Measurements from ENCODE around the gene SLC25A11. TPM values are rescaled to one million over a fixed set of nuclear protein-coding genes. Genes with fewer than 3 reads are reported as not detected.

SLC25A11 gene
- polyA plus RNA-seq, 10 donors = 41.8 to 58.0 (median 49.9) TPM

GRCh38 chr17:4897198-4897687 is 42.6 kb downstream of the SLC25A11 start:
- DNase-seq = no peak

DNA sequence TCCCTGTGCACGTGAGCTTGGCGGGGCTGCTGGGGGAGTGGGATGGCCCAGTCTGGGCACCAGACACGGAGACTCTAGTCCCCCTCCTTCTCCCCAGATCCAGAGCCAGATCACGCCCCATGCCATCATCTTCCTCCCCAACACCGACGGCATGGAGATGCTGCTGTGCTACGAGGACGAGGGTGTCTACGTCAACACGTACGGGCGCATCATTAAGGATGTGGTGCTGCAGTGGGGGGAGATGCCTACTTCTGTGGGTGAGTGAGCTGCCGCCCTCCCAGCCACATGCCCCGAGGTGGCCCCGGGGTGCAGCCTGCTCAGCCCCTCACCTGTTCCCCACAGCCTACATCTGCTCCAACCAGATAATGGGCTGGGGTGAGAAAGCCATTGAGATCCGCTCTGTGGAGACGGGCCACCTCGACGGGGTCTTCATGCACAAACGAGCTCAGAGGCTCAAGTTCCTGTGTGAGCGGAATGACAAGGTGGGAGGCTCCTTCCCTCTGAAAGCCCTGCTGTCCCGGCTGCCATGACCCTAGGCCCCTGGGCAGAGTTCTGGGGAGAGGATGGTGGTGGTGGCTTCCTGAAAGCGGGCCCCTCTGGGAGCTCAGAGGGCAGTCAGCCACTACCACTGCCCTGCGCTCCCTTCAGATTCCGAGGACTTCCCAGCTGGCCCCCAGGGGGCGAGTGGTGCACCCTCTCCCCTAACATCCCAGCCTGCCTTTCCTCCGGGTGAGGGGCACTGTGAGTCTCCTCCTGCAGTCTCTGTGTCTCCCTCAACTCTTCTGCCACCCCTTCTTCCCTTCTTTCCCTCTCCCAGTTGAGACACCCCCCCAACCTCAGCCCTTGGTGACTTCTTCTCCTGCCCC is 43.3 kb downstream of the SLC25A11 start:
- DNase-seq = no peak

DNA sequence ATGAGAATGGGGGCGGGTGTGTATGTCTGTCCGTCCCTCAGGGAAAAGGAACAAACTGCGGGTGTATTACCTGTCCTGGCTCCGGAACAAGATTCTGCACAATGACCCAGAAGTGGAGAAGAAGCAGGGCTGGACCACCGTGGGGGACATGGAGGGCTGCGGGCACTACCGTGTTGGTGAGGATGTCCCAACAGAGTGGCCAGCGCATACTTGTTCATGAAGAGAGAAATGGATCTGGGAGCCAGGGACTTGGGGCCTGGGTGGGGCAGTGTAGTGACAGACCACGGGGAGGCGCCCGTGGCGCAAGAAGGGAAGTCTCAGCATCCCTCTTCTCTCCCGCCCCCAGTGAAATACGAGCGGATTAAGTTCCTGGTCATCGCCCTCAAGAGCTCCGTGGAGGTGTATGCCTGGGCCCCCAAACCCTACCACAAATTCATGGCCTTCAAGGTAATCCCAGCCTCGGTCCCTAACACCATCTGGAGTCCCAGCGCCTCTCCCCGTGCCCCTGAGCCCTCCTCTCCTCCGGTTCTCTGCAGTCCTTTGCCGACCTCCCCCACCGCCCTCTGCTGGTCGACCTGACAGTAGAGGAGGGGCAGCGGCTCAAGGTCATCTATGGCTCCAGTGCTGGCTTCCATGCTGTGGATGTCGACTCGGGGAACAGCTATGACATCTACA is 44.1 kb downstream of the SLC25A11 start:
- DNase-seq = no peak

- no peak for DNase-seq
Measured at GRCh38 chr17:4895121-4895520, 44.7 kb downstream of the SLC25A11 start.

GRCh38 chr17:4893721-4894560 is 45.9 kb downstream of the SLC25A11 start:
- no peak for DNase-seq

GRCh38 chr17:4893272-4893671 is 46.6 kb downstream of the SLC25A11 start:
- DNase-seq = no peak

DNA sequence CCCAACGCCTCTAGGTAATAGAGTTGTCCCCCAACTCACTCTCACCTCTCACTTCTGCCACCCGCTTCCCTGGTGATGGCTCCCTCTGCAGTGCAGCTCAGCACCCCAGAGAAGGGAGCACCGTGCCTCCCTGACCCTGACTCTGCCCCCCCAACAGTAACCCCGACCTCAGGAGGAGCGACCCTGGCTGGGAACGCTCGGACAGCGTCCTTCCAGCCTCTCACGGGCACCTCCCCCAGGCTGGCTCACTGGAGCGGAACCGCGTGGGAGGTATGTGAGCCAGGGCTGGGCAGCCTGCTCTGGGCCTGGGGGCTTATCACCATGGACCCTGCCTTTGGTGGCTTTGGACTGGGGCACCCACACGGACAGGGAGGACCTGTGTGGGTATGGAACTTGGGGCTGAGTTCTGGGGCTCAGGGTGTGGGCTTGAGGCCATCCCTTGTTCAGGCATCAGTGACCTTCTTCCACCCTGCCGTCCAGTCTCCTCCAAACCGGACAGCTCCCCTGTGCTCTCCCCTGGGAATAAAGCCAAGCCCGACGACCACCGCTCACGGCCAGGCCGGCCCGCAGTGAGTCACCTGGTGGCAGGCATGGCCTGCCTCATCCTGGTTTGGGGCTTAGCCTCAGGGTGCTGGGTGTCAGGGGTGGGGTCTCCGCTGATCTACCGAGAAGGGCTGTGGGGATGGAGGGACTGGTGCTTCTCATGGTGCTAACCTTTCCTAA is 47.2 kb downstream of the SLC25A11 start:
- no peak for DNase-seq

GRCh38 chr17:4891411-4892410 is 48.1 kb downstream of the SLC25A11 start:
- no peak for DNase-seq

DNA sequence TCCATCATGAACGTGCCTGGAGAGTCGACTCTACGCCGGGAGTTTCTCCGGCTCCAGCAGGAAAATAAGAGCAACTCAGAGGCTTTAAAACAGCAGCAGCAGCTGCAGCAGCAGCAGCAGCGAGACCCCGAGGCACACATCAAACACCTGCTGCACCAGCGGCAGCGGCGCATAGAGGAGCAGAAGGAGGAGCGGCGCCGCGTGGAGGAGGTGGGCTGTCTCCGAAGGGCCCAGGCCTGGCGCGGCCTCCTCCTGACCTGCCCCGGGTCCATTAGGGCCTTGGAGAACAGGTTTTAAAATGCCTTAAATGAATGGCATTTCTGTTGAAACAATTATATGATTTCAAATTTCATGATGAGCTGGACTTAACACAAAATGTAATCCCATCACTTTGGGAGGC is 52.3 kb downstream of the SLC25A11 start:
- no peak for DNase-seq

Other genes starting within 250 kb of the SLC25A11 start
- gene PELP1, start 235.9 kb downstream of the SLC25A11 start, polyA plus RNA-seq (ENCODE audit: insufficient read length in 10 of 10) = 10 to 100 TPM; 26.8 to 34.6 (median 31.6) TPM
- 10 to 100 TPM; 17.8 to 25.8 (median 20.3) TPM for gene ARRB2, start 229.4 kb downstream of the SLC25A11 start, polyA plus RNA-seq (ENCODE audit: insufficient read length in 10 of 10)
- 10 to 100 TPM; 13.4 to 17.4 (median 15.8) TPM for gene MED11, start 208.6 kb downstream of the SLC25A11 start, polyA plus RNA-seq (ENCODE audit: insufficient read length in 10 of 10)
- gene ZMYND15, start 200.2 kb downstream of the SLC25A11 start, polyA plus RNA-seq (ENCODE audit: insufficient read length in 10 of 10) = under 1 TPM; 0.19 to 0.52 (median 0.30) TPM
- 1 to 10 TPM; 3.2 to 6.0 (median 5.2) TPM for gene CXCL16, start 200.1 kb downstream of the SLC25A11 start, polyA plus RNA-seq (ENCODE audit: insufficient read length in 10 of 10)
- not detected for gene TM4SF5, start 168.2 kb downstream of the SLC25A11 start, polyA plus RNA-seq (ENCODE audit: insufficient read length in 10 of 10)
- gene VMO1, start 153.7 kb downstream of the SLC25A11 start, polyA plus RNA-seq (ENCODE audit: insufficient read length in 10 of 10) = 1 to 10 TPM; 3.9 to 8.3 (median 5.8) TPM
- under 1 TPM in 9 of 10 donors, not detected in 1; 0.40 to 0.79 (median 0.56) TPM for gene GLTPD2, start 151.1 kb downstream of the SLC25A11 start, polyA plus RNA-seq (ENCODE audit: insufficient read length in 10 of 10)
- 100 to 1,000 TPM in 4 of 10 donors, 10 to 100 TPM in 6; 88.8 to 107 (median 96.2) TPM for gene PSMB6, start 143.9 kb downstream of the SLC25A11 start, polyA plus RNA-seq (ENCODE audit: insufficient read length in 10 of 10)
- gene PLD2, start 132.9 kb downstream of the SLC25A11 start, polyA plus RNA-seq (ENCODE audit: insufficient read length in 10 of 10) = 10 to 100 TPM; 15.4 to 35.0 (median 24.6) TPM
- gene MINK1, start 106.7 kb downstream of the SLC25A11 start, polyA plus RNA-seq (ENCODE audit: insufficient read length in 10 of 10) = 10 to 100 TPM; 24.8 to 47.0 (median 30.4) TPM
- 1 to 10 TPM in 8 of 10 donors, under 1 TPM in 2; 0.67 to 2.1 (median 1.4) TPM for gene C17orf107, start 40.5 kb downstream of the SLC25A11 start, polyA plus RNA-seq (ENCODE audit: insufficient read length in 10 of 10)
- gene CHRNE, start 36.9 kb downstream of the SLC25A11 start, polyA plus RNA-seq (ENCODE audit: insufficient read length in 10 of 10) = 1 to 10 TPM in 8 of 10 donors, under 1 TPM in 2; 0.67 to 5.5 (median 1.7) TPM
- gene GP1BA, start 7.8 kb downstream of the SLC25A11 start, polyA plus RNA-seq (ENCODE audit: insufficient read length in 10 of 10) = 1 to 10 TPM in 4 of 10 donors, under 1 TPM in 6; 0.58 to 1.7 (median 0.81) TPM
- 10 to 100 TPM; 61.9 to 77.7 (median 68.3) TPM for gene RNF167, start 222 bp upstream of the SLC25A11 start, polyA plus RNA-seq (ENCODE audit: insufficient read length in 10 of 10)
- 100 to 1,000 TPM; 282 to 440 (median 354) TPM for gene PFN1, start 8.5 kb upstream of the SLC25A11 start, polyA plus RNA-seq (ENCODE audit: insufficient read length in 10 of 10)
- 1,000 to 10,000 TPM in 9 of 10 donors, 100 to 1,000 TPM in 1; 770 to 2,512 (median 1,687) TPM for gene ENO3, start 11.1 kb upstream of the SLC25A11 start, polyA plus RNA-seq (ENCODE audit: insufficient read length in 10 of 10)
- 100 to 1,000 TPM in 2 of 10 donors, 10 to 100 TPM in 8; 78.8 to 113 (median 81.3) TPM for gene SPAG7, start 27.8 kb upstream of the SLC25A11 start, polyA plus RNA-seq (ENCODE audit: insufficient read length in 10 of 10)
- 10 to 100 TPM; 14.6 to 33.9 (median 21.6) TPM for gene CAMTA2, start 47.6 kb upstream of the SLC25A11 start, polyA plus RNA-seq (ENCODE audit: insufficient read length in 10 of 10)
- 1 to 10 TPM; 3.0 to 6.9 (median 4.2) TPM for gene INCA1, start 57.5 kb upstream of the SLC25A11 start, polyA plus RNA-seq (ENCODE audit: insufficient read length in 10 of 10)
- 100 to 1,000 TPM in 5 of 10 donors, 10 to 100 TPM in 5; 74.9 to 113 (median 100) TPM for gene KIF1C, start 57.9 kb upstream of the SLC25A11 start, polyA plus RNA-seq (ENCODE audit: insufficient read length in 10 of 10)
- gene SLC52A1, start 95.4 kb upstream of the SLC25A11 start, polyA plus RNA-seq (ENCODE audit: insufficient read length in 10 of 10) = under 1 TPM in 8 of 10 donors, not detected in 2; 0.07 to 0.28 (median 0.15) TPM
- 10 to 100 TPM in 7 of 10 donors, 1 to 10 TPM in 3; 8.2 to 14.2 (median 10.8) TPM for gene ZFP3, start 138.4 kb upstream of the SLC25A11 start, polyA plus RNA-seq (ENCODE audit: insufficient read length in 10 of 10)
- gene ZNF232, start 171.8 kb upstream of the SLC25A11 start, polyA plus RNA-seq (ENCODE audit: insufficient read length in 10 of 10) = 10 to 100 TPM in 8 of 10 donors, 1 to 10 TPM in 2; 8.6 to 33.3 (median 10.7) TPM
- 10 to 100 TPM in 5 of 10 donors, 1 to 10 TPM in 5; 5.1 to 38.9 (median 10.5) TPM for gene USP6, start 176.0 kb upstream of the SLC25A11 start, polyA plus RNA-seq (ENCODE audit: insufficient read length in 10 of 10)